Measurements from ENCODE around the gene COPA. TPM values are rescaled to one million over a fixed set of nuclear protein-coding genes. Genes with fewer than 3 reads are reported as not detected.

The COPA gene
- total RNA-seq, 2 donors from 2014 or later, result 123 to 129 TPM

- Histone ChIP-seq H3K27me3 (replicated peaks; ENCODE audit: insufficient read depth) (no peaks in the 10 kb centered on the region), H3K9me3 (no peaks in the 10 kb centered on the region), H3K4me3 (no peak overlapping the region), H3K36me3 (no peaks in the 10 kb centered on the region), H3K4me1 (replicated peaks) (no peaks in the 10 kb centered on the region), H3K27ac (no peak overlapping the region)
- WGBS, result 74% methylated on average over 34 of the region's 42 CpGs
- TF ChIP-seq POLR2AphosphoS5 (IDR thresholded peaks at IDR 0.05) (no peak), CTCF (IDR thresholded peaks at IDR 0.05) (no peak), POLR2A (IDR thresholded peaks at IDR 0.05) (no peak)
- DNase-seq (ENCODE audit: low spot score), result no peak
- intact Hi-C loops (cut with DNase I), result loop anchor here (10.0 kb wide), 1 partner anchor 166 kb away; the partner anchor contains the start of gene PEA15
Measured at GRCh38 chr1:160370561-160371345, 27.7 kb upstream of the COPA start.

- intact Hi-C loops (cut with DNase I), result no loop called here
- Histone ChIP-seq H3K36me3 (no peaks in the 10 kb centered on the region), H3K4me3 (no peak overlapping the region), H3K9me3 (no peaks in the 10 kb centered on the region), H3K4me1 (replicated peaks) (no peaks in the 10 kb centered on the region), H3K27ac (no peak overlapping the region), H3K27me3 (replicated peaks; ENCODE audit: insufficient read depth) (no peaks in the 10 kb centered on the region)
- WGBS, result 63% methylated on average over 1 of the region's 1 CpG
- no peak for TF ChIP-seq CTCF (IDR thresholded peaks at IDR 0.05)
- no peak for DNase-seq (ENCODE audit: low spot score)
Measured at GRCh38 chr1:160369087-160369486, 26.0 kb upstream of the COPA start.

GRCh38 chr1:160367934-160368923 lies 25.2 kb upstream of the COPA start:
- no peak for TF ChIP-seq POLR2A (IDR thresholded peaks at IDR 0.05)
- TF ChIP-seq POLR2AphosphoS5 (IDR thresholded peaks at IDR 0.05), result no peak
- TF ChIP-seq CTCF (IDR thresholded peaks at IDR 0.05), result no peak
- H3K4me3 ChIP-seq, result no peak overlapping the region
- H3K36me3 ChIP-seq, result no peaks in the 10 kb centered on the region
- DNase-seq (ENCODE audit: low spot score), result no peak
- no peaks in the 10 kb centered on the region for H3K27me3 ChIP-seq (replicated peaks; ENCODE audit: insufficient read depth)
- H3K4me1 ChIP-seq (replicated peaks), result no peaks in the 10 kb centered on the region
- no peaks in the 10 kb centered on the region for H3K9me3 ChIP-seq
- intact Hi-C loops (cut with DNase I), result no loop called here
- H3K27ac ChIP-seq, result no peak overlapping the region
- WGBS, result 80% methylated on average over 4 of the region's 4 CpGs

GRCh38 chr1:160367516-160367900 lies 24.5 kb upstream of the COPA start:
- Histone ChIP-seq H3K9me3 (no peaks in the 10 kb centered on the region), H3K4me1 (replicated peaks) (no peaks in the 10 kb centered on the region), H3K36me3 (no peaks in the 10 kb centered on the region), H3K4me3 (no peak overlapping the region), H3K27me3 (replicated peaks; ENCODE audit: insufficient read depth) (no peaks in the 10 kb centered on the region), H3K27ac (no peak overlapping the region)
- TF ChIP-seq POLR2A (IDR thresholded peaks at IDR 0.05) (no peak), POLR2AphosphoS5 (IDR thresholded peaks at IDR 0.05) (no peak), CTCF (IDR thresholded peaks at IDR 0.05) (no peak)
- 67% methylated on average over 4 of the region's 4 CpGs for WGBS
- no peak for DNase-seq (ENCODE audit: low spot score)
- intact Hi-C loops (cut with DNase I), result no loop called here
